WI38 (cell line): ENCODE results near the gene FGFBP2.

Source experiments
- H3K4me3 ChIP-seq: 2 replicates; pipeline ENCODE4 v1.5.1; 2011; ENCODE audit warnings: low read depth, mild to moderate bottlenecking, control low read depth, low read length
- TF ChIP-seq, protein P1 (sequence below): IDR thresholded peaks from 2 replicates; pipeline ENCODE4 v1.5.1; 2012; ENCODE audit warnings: low read depth, mild to moderate bottlenecking, control low read depth, low read length

FGFBP2 gene

DNA sequence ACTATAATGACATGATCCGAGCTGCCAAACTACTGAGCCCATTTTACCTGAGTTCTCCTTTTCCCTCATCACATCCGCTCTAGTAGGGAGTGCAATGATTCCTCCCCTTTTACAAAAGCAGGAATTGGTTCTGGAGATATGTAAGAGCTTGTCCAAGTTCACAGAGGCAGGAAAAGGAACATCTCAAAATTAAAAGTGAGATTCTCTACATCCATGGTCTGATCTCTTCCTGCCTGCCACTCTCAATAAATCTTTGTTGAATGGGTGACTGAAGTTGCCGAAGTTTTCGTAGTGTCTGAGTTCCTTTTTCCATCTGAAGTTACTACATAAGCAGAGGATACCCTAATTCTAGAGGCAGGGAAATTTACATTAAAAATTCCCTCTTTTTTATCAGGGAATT lies 24.3 kb downstream of the FGFBP2 start, which contains the start of gene FGFBP1:
Gene FGFBP1, minus strand, starts transcription at position 101 of the 400 bp plus-strand sequence. CDS start 2,108 bp downstream, outside the sequence.
- TF ChIP-seq, protein P1, sequence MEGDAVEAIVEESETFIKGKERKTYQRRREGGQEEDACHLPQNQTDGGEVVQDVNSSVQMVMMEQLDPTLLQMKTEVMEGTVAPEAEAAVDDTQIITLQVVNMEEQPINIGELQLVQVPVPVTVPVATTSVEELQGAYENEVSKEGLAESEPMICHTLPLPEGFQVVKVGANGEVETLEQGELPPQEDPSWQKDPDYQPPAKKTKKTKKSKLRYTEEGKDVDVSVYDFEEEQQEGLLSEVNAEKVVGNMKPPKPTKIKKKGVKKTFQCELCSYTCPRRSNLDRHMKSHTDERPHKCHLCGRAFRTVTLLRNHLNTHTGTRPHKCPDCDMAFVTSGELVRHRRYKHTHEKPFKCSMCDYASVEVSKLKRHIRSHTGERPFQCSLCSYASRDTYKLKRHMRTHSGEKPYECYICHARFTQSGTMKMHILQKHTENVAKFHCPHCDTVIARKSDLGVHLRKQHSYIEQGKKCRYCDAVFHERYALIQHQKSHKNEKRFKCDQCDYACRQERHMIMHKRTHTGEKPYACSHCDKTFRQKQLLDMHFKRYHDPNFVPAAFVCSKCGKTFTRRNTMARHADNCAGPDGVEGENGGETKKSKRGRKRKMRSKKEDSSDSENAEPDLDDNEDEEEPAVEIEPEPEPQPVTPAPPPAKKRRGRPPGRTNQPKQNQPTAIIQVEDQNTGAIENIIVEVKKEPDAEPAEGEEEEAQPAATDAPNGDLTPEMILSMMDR = no peak

DNA sequence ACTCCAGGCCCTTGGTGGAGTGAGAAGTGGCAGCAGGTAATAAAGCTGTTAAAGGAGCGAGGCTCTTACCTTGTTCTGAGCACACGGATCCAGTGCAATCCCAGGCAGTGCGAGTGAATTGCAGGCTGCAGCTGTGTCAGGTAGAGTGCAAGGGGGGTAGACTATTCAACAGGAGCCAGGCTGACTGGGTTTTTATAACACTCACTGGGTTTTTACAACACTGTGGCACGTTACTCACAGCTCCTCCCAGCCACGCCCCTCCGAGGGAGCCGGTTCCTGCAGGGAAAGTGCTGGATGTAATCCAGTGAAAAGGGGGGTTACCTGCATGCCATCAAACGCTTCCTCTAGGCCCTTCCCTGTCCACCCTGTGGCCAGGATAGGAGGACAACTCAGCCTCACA lies 24.8 kb downstream of the FGFBP2 start:
- TF ChIP-seq, protein P1 = no peak
- no peak overlapping the region for H3K4me3 ChIP-seq

More for the DNA sequence above, 24.3 kb downstream of the FGFBP2 start, which contains the start of gene FGFBP1:
- H3K4me3 ChIP-seq = no peak within 1 kb of the TSS

DNA sequence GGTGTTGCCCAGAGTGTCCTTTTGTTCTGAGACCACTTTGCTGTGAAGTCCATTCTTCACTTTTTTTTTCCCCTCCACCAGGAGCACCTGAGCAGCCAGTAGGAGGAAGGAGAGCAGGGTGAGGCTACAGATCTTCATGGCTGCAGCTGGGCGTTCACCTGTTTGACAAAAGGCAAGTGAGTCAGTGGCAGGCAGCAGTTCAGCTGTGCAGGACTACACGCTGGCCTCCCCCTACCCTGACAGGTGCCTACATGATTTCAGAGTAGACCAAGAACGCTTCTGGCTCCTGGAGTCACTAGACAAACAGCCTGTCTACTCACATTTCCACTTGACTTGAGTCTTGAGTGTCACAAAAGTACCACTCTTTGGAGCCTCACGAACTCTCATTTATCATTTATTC lies 26.5 kb downstream of the FGFBP2 start:
- H3K4me3 ChIP-seq = no peak overlapping the region
- TF ChIP-seq, protein P1 = no peak

DNA sequence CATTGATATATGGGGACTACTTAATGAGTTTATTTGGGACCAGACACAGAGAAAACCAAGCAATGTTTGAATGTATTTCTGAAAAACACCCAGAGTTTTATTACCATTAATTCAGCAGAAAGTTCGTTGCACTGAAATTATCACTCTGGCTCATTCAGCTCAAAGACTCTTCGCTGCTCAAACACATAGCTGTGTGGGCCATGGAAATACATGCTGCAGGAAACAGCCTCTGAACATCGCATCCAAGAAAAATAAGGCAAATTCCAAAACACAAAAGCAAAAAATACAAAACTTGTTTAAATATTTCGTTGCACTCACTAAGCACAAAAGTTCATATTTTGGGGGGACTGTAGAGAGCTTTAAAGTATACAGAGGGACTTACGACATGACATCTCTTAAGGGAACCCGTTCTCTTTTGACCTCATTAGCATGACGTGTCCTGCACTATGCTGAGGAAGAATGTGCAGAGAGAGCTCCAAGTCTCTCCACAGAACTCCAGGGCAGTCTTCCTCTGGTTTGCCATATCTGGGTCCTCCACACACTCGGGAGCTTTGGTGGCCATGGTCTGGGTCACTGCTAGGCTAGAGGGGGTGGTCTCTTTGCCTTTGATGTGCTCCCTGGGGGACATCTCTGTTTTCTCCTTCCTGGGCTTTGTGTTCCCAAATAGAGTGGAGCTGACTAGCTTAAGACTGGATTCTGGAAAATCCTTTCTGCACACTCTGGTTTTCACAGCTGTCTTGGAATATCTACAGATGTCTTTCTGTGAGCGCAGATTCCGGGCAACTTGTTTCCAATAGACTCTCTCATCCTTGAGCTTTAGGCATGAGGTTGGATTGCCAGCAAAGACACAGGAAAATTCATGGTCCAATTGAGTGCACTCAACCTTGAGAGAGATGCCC lies 27.2 kb downstream of the FGFBP2 start:
- H3K4me3 ChIP-seq = no peak overlapping the region
- TF ChIP-seq, protein P1 = no peak

DNA sequence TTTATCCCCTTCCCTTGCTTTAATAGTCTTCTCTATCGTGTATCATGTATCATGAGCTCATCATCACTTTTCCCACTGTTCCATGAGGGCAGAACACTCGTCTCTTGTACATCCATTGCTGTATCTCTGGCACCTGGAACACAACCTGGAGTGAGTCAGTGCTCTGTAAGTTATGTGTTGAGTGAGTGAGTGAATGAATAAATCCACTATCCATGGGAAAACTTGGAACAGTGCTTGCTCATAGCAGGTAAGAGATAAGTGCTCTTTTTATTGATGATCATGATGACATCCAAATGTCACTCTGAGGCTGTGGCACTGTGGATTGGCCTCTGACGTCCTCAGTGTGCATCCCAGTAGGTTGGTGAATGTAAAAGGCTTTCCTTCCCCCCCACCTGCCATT lies 28.7 kb downstream of the FGFBP2 start:
- H3K4me3 ChIP-seq = no peak overlapping the region
- TF ChIP-seq, protein P1 = no peak

DNA sequence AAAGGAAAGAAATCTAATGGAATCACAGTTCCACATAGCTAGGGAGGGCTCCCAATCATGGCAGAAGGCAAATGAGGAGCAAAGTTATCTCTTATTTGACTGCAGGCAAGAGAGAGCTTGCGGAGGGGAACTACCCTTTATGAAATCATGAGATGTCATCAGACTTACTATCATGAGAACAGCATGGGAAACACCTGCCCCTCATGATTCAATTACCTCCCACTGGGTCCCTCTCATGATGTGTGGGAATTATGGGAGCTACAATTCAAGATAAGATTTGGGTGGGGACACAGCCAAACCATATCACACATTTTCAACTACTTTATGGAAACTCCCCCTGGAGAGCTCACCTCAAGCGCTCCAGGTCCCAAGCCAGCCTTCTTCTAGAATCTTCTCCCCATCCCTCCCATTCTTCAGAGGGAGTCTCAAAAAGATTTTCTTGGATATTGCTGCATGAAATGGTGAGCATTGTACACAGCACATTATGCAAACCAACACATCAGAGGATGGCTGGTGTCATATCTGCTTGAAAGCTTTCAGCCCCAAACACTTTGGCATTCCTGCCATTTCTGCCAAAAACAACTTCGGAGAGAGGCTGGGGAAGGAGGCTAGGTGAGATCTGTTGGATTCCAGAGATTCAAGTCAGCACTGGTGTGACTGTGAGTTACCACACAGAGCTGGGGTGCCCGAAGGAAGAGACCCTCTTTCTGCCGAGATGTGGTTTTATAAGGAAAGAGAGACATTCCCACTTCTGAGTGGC lies 31.3 kb downstream of the FGFBP2 start:
- no peak overlapping the region for H3K4me3 ChIP-seq

More for the DNA sequence above, 31.3 kb downstream of the FGFBP2 start:
- TF ChIP-seq, protein P1 = no peak
